ENCODE measurements around the gene CFAP410.

- TF ChIP-seq CTCF (conservative IDR thresholded peaks at IDR 0.05; ENCODE audit: low read length), result no peak
- TF ChIP-seq EZH2phosphoT487 (IDR thresholded peaks at IDR 0.05; ENCODE audit: borderline replicate concordance, low read depth, low read length), result no peak
These were observed 18.3 kb downstream of the CFAP410 start for GRCh38 chr21:44320847-44321246.

All from OCI-LY7 (cell line).